Ecto neural progenitor cell (in vitro differentiated cells): Measurements from ENCODE around the gene ALG11.

ENCODE experiments used
- DNase-seq: peaks from one replicate; pipeline ENCODE4 v3.0.0-alpha.2; 2018; ENCODE audit warnings: low spot score

ALG11 gene

GRCh38 chr13:51997641-51998330, 14.4 kb upstream of the ALG11 start:
- no peak for DNase-seq

DNA sequence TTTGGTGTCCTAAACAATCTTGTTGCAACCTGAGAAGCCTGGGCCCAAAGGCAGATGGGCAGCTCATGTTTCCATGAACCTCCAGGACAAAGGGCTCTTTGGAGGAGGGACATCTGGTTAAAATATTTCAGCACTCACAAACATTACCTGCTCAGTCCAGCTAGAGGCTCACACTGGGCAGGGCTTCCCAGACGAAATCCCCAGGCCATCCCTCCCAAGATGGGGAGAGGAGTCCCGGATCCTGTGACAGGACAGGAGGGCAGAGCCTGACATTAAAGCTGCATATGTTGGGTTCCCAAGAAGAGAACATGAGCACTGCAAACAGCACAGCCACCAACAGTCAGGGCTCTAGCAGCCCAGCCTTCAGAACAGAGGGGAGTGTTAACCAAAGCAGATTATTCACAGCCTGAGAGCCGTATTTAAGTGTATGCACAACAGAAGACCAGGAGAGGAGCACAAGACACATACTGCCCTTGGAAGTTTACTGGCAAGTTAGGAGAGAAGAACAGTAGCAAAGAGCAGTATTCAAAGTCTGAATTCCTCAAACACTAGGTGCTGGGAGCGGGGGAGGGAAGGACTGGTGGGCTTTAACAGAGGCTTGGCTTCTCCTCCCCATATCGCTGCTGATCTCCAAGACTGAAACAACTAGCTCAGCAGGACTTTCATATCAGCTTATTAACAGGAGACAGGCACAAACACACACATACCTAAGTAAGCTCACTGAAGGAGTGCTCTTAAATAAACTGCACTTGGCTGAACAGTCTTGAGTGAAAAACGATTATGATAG, 13.3 kb upstream of the ALG11 start:
- no peak for DNase-seq

GRCh38 chr13:51999510-51999911, 12.7 kb upstream of the ALG11 start:
- no peak for DNase-seq

DNA sequence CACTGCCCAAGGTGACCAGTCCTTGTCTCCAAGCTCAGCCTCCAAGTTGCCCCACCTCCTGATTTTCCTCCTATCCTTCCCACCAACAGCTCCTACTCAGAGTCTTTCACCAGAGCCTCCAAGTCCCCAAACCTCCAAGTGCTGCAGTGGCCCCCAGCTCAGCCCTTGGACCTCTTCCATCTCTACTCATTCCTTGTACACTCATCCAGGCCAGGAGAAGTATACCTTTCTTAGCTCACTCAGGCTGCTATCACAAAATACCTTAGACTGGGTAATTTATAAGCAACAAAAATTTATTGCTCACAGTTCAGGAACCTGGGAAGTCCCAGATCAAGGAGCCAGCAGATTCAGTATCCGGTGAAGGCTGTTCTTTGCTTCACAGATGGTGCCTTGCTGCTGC, 12.3 kb upstream of the ALG11 start:
- no peak for DNase-seq

- DNase-seq = no peak
Measured at GRCh38 chr13:52001120-52001731, 11.0 kb upstream of the ALG11 start.

GRCh38 chr13:52002361-52002760, 9.8 kb upstream of the ALG11 start:
- no peak for DNase-seq

- DNase-seq = no peak
Measured at GRCh38 chr13:52003541-52003940, 8.7 kb upstream of the ALG11 start.

DNA sequence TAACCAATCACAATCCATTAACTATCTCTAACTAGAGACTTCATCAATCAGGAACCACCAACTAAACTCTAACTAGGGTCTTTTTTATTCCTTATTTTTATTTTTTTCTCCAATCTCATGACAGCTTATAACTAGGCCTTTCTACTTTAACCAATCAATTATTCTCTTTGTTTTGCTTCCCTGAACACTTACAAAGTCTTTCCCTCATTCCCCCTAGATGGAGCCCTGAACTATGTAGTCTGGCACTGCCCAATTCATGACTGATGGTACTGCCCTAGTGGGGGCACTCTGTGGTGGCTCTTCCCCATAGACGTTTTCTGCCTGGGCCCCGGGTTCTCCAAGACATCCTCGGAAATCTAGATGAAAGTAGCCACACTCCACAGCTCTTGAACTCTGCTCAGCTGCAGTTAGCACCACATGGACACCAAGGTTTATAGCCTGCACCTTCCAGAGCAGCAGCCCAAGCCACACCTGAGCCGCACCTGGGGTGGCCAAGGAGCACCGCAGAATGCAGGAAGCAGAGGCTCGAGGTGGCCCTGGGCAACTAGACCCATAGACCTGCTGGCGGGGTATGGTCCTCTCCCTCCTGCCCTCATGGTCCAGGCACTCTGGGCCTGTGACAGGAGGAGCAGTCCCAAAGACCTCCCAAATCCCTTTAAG, 7.6 kb upstream of the ALG11 start:
- DNase-seq = no peak

- no peak for DNase-seq
Measured at GRCh38 chr13:52005841-52006522, 6.2 kb upstream of the ALG11 start.

DNA sequence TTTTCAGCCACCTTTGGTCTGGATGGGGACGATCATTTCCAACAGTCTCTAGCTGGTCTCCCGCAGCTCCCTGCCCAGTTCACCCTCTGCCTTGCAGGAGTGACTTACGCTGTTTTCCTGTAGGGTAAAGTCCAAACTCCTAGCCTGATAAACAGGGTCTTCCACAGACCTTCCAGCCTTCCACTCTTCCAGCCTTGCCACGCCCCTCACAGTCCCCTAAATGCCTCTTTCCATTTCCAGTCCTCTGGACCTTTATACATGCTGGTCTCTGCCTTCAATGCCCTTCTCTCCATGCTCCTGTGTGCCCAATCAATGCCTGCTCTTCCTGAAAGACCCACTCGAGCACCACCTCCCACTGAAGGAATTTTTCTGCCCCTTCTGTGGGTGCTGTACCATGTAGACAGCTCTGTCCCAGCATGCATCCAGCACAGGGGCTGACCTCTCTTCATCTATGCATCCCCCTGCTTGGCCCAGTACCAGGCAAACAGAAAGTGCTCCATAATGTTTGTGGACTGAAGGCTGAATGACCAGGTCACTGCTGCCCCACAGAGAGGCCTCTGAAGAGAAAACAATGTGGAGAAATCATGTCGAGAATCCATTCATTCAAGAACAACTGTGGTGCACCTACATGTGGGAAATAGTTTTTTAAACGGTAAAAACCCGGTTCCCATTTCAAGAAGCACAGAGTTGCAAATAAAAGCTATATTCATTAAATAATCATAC, 5.5 kb upstream of the ALG11 start:
- DNase-seq = no peak

DNA sequence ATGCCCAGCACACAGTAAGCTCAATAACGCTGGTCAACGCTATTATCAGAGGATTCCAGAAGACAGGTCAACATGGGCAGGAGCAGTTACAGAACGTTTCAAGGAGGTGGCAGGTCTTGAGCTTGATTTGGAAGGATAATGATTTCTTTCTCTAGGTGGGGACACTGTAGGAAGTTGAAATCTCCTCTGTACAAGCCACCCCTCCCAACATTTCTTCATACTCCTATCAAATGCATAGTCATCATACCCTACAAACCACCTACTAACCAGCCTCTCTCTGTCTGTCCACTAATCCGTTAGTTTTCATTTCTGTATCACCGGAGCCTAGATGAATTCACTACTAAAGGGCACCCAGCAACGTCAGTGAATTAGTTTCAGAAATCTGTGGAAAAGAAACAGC, 2.3 kb upstream of the ALG11 start:
- no peak for DNase-seq

GRCh38 chr13:52010890-52011631, 1.1 kb upstream of the ALG11 start, which contains the start of gene ATP7B:
Gene ATP7B (minus strand): TSS chr13:52011450. CDS start chr13:52011337, 113 bp downstream.
- no peak for DNase-seq

DNA sequence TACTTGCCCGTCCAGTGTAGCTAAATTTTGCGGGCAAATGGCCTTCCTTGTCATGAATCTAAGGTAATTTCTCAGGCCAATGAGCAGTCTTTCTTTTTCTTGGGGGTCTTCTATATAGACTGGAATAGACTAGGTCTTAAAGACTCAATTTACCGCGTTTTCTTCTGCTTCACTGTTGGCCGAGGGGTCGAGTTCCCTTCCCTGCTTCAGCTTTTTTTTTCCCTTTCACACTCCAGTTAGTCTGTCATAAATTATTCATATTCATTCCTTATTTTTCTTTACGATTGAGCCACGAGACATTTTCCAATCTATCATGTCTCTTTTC, 276 bp downstream of the ALG11 start:
- DNase-seq = no peak

- DNase-seq = no peak
Measured at GRCh38 chr13:52016296-52016695, 4.1 kb downstream of the ALG11 start.

DNA sequence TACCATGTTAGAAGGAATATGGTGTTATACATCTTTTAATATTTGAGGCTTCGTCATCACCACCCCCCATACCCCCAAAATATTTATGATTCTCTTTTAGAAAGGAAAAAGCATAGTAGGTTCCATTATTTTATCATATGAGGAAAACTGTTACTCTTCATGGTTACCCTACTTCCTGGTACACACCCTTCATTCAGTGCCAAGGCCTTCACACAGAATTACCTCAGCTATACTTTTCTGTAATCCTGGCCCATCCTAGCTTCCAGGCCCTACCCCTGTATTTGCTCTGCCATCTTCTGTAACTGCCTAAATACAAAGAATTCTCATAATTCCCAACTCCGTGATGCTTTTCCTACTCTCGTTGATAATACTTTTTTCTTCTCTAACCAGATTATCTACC, 8.0 kb downstream of the ALG11 start:
- DNase-seq = no peak

- DNase-seq = no peak
Measured at GRCh38 chr13:52022356-52022755, 10.2 kb downstream of the ALG11 start.

GRCh38 chr13:52024481-52024880, 12.3 kb downstream of the ALG11 start, which contains the start of gene UTP14C:
Gene UTP14C (plus strand): TSS chr13:52024691. CDS start chr13:52028805, 4,114 bp downstream.
- no peak for DNase-seq

DNA sequence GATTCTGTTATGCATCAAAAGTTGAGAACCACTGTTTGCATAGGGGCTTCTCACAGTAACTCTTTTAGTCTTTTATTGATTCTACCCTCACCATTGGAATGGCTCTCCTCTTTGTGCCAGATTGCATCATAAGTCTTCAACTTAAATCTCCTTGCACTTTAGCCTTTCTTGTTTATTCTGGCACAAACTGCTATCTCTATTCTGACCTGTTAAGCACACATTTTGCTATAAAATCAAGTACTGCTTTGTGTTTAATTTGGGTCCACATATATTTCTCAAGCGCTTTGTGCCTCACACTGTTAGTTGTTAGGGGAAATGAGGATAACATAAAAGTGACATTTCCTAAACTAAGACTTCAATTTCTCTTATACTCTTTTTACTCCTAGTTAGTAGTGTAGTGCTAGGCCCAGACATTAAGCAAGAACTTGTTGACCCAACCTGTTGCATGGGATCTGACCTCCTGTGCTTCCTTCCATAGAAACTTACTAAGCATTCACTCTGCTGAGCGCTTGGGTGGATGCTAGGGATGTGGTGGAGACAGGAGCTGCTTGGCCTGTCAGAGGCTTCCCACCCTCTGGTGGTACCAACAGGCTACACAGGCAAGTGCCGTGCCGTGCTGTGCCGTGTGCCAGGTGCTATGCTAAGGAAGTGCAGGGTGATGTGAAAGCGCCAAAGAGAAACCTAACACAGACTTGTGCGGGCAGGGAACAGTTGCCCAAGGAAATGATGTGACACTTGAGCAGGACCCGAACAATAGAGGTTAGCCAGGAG, 13.5 kb downstream of the ALG11 start:
- DNase-seq = no peak

DNA sequence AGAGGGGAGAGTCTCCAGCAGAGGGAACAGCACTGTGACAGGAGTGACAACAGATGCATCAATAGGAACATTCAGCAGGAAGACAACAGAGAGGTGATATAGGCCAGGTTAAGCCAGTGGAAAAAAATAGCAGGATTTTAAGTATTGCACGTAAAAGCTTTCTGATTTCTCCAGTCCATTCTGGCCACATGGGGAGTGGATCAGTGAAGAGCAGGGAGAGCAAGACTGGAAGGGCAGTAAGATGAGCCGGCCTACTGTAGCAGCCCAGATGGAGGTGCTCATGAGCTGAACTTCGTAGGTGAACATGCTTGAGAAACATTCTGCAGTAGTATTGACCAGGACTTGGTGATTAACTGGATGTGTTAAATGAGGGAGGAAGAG, 14.0 kb downstream of the ALG11 start:
- no peak for DNase-seq

DNA sequence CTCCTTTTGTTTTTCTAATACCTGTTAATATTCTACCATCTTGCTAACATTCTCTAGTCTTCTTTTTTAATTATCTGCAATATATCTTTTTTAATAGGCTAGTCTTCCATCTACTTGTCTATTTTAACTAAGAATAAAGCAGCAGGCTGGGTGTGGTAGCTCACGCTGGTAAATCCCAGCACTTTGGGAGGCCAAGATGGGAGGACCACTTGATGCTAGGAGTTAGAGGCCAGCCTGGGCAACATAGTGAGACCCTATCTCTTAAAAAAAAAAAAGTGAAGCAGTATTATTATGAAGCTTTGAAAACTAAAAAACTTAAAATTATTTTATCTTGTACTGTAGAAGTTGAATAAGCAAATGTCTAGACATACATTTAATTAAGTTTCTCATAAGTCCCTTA, 15.6 kb downstream of the ALG11 start:
- no peak for DNase-seq
